ENCODE measurements around the gene CCDC106. TPM values are rescaled to one million over a fixed set of nuclear protein-coding genes. Genes with fewer than 3 reads are reported as not detected.

CCDC106 gene
- total RNA-seq, 1 experiment from 2014 or later, result 21.1 TPM

GRCh38 chr19:55683449-55684261, 35.6 kb downstream of the CCDC106 start:
- no peak for DNase-seq (ENCODE audit: low spot score)
- H3K4me3 Mint-ChIP-seq, result no peak overlapping the region
- no peaks in the 10 kb centered on the region for H3K9me3 Mint-ChIP-seq
- peaks cover 23% of the 10 kb centered on the region for H3K36me3 Mint-ChIP-seq
- H3K27me3 Mint-ChIP-seq (ENCODE audit: low read depth), result no peaks in the 10 kb centered on the region
- no peak overlapping the region for H3K27ac Mint-ChIP-seq
- ChIA-PET CTCF (interaction anchor here (1.0 to 1.4 kb wide), 2 partner anchors 12 to 393 kb away, joined by 3 to 6 read pairs; no protein-coding TSS in a partner anchor), POLR2A (no interaction called here)
- TF ChIP-seq NR3C1 (CRISPR knock-in tag; conservative IDR thresholded peaks at IDR 0.05; ENCODE audit: low read depth) (no peak), GABPB1 (CRISPR knock-in tag; IDR thresholded peaks at IDR 0.05) (peak; percentile 14; the same call in 1 of the 2 replicates)
- H3K4me1 Mint-ChIP-seq, result no peaks in the 10 kb centered on the region
- no peak for ATAC-seq

GRCh38 chr19:55684946-55685681, 37.1 kb downstream of the CCDC106 start:
- POLR2A ChIA-PET, result no interaction called here
- H3K36me3 Mint-ChIP-seq, result peaks cover 13% of the 10 kb centered on the region; the same call in 1 of the 2 replicates

More at GRCh38 chr19:55684946-55685681, 37.1 kb downstream of the CCDC106 start:
- Mint-ChIP-seq H3K4me3 (no peak overlapping the region), H3K9me3 (no peaks in the 10 kb centered on the region), H3K27me3 (ENCODE audit: low read depth) (no peaks in the 10 kb centered on the region), H3K27ac (no peak overlapping the region), H3K4me1 (no peaks in the 10 kb centered on the region)
- no peak for DNase-seq (ENCODE audit: low spot score)
- CTCF ChIA-PET, result interaction anchor here (1.4 kb wide), 1 partner anchor 14 kb away, joined by 6 read pairs; no protein-coding TSS in a partner anchor
- no peak for ATAC-seq
- TF ChIP-seq PRRX2 (CRISPR knock-in tag; IDR thresholded peaks at IDR 0.05), result no peak
- TF ChIP-seq ERG (CRISPR knock-in tag; IDR thresholded peaks at IDR 0.05), result no peak
- TF ChIP-seq FOXP4 (CRISPR knock-in tag; IDR thresholded peaks at IDR 0.05), result no peak
- no peak for TF ChIP-seq AFF4 (CRISPR knock-in tag; IDR thresholded peaks at IDR 0.05; ENCODE audit: borderline replicate concordance)
- TF ChIP-seq IRF2 (CRISPR knock-in tag; IDR thresholded peaks at IDR 0.05; ENCODE audit: borderline replicate concordance, low read depth), result no peak
- TF ChIP-seq E2F4 (CRISPR knock-in tag; IDR thresholded peaks at IDR 0.05; ENCODE audit: borderline replicate concordance, low read depth), result no peak
- TF ChIP-seq TEAD1 (CRISPR knock-in tag; IDR thresholded peaks at IDR 0.05), result no peak
- no peak for TF ChIP-seq TEAD4 (CRISPR knock-in tag; IDR thresholded peaks at IDR 0.05)

Data from WTC11 (cell line).